Hepatocyte (in vitro differentiated cells): ENCODE data around the gene PRKRA. TPM values are rescaled to one million over a fixed set of nuclear protein-coding genes. Genes with fewer than 3 reads are reported as not detected.
A peak's percentile ranks its signal among the peaks of the same experiment; 100 is the strongest.

Source experiments
- DNase-seq: peaks from one replicate; pipeline ENCODE4 v3.0.0-alpha.2; 2016; ENCODE audit warnings: low spot score
- H2AFZ ChIP-seq: fragments of 200-600 bp; sonication (generic); 2 replicates; pipeline ENCODE4 v1.6.0; 2016; ENCODE audit warnings: antibody characterized with exemption, mild to moderate bottlenecking
- H3K27ac ChIP-seq: fragments of 200-600 bp; sonication (generic); 2 replicates; pipeline ENCODE4 v1.5.1; 2016; ENCODE audit warnings: mild to moderate bottlenecking
- H3K27me3 ChIP-seq: fragments of 200-600 bp; sonication (generic); 2 replicates; pipeline ENCODE4 v1.6.1; 2016
- H3K36me3 ChIP-seq: fragments of 200-600 bp; sonication (generic); replicated peaks from 2 replicates; pipeline ENCODE4 v1.5.1; 2016; ENCODE audit warnings: low read depth; ENCODE audit not compliant: insufficient read depth
- H3K4me1 ChIP-seq: fragments of 200-600 bp; sonication (generic); 2 replicates; pipeline ENCODE4 v1.5.1; 2016; ENCODE audit warnings: mild to moderate bottlenecking, moderate library complexity; ENCODE audit not compliant: insufficient read depth
- H3K4me2 ChIP-seq: fragments of 200-600 bp; sonication (generic); 2 replicates; pipeline ENCODE4 v1.6.0; 2016
- H3K4me3 ChIP-seq: fragments of 200-600 bp; sonication (generic); 2 replicates; pipeline ENCODE4 v1.5.1; 2016; ENCODE audit warnings: mild to moderate bottlenecking
- H3K79me2 ChIP-seq: fragments of 200-600 bp; sonication (generic); 2 replicates; pipeline ENCODE4 v1.6.0; 2017; ENCODE audit warnings: mild to moderate bottlenecking
- H3K9me2 ChIP-seq: fragments of 200-600 bp; sonication (generic); replicated peaks from 2 replicates; pipeline ENCODE4 v1.6.0; 2017; ENCODE audit warnings: mild to moderate bottlenecking; ENCODE audit not compliant: insufficient read depth
- H3K9me3 ChIP-seq: fragments of 200-600 bp; sonication (generic); 2 replicates; pipeline ENCODE4 v1.5.1; 2016; ENCODE audit warnings: low read depth, mild to moderate bottlenecking
- H4K20me1 ChIP-seq: fragments of 200-600 bp; sonication (generic); 2 replicates; pipeline ENCODE4 v1.6.0; 2016; ENCODE audit warnings: mild to moderate bottlenecking; ENCODE audit not compliant: insufficient read depth, poor library complexity, severe bottlenecking
- CTCF ChIP-seq: fragments of 200-600 bp; sonication (generic); IDR thresholded peaks from 2 replicates; pipeline ENCODE4 v1.5.1; 2016; ENCODE audit warnings: antibody characterized with exemption, mild to moderate bottlenecking; ENCODE audit not compliant: poor library complexity
- EZH2 ChIP-seq: fragments of 200-600 bp; sonication (generic); IDR thresholded peaks from 2 replicates; pipeline ENCODE4 v1.6.1; 2016; ENCODE audit warnings: antibody characterized with exemption, mild to moderate bottlenecking, borderline replicate concordance
- EZH2phosphoT487 ChIP-seq: fragments of 200-600 bp; sonication (generic); IDR thresholded peaks from one replicate; pipeline ENCODE4 v1.6.1; 2018; ENCODE audit warnings: antibody characterized with exemption, mild to moderate bottlenecking, low read depth, moderate library complexity; ENCODE audit not compliant: unreplicated experiment, severe bottlenecking
- whole genome bisulfite sequencing: methylation state at CpG from one replicate; pipeline ENCODE4 v1.1.6; 2016; ENCODE audit warnings: low lambda C conversion rate; ENCODE audit errors: missing lambda C conversion rate; 5-methylcytosine and 5-hydroxymethylcytosine counted together
- polyA plus RNA-seq: library from polyadenylated mRNA; unstranded; fragments of >200 nt; fragmentation: Nextera tagmentation; extraction: Ambion mirVana; gene quantifications from 2 replicates; pipeline ENCODE4 v1.2.1, GENCODE V29; 2016
- total RNA-seq: library from RNA; depleted of rRNA; stranded (reverse); fragments of >200 nt; gene quantifications from 2 replicates; pipeline ENCODE4 v1.2.3, GENCODE V29; 2014

PRKRA gene
- total and polyA plus RNA-seq, 2 experiments from 2014 or later: 33.4 to 53.0 TPM

- peaks cover 17% of the 10 kb centered on the region for H4K20me1 ChIP-seq
- no peaks in the 10 kb centered on the region for H3K27me3 ChIP-seq
- H2AFZ ChIP-seq: peak overlapping the region; percentile 98
- peaks cover 20% of the 10 kb centered on the region for H3K4me1 ChIP-seq
- H3K36me3 ChIP-seq: no peaks in the 10 kb centered on the region
- 1% methylated on average over 10 of the region's 10 CpGs for WGBS
- peaks cover 53% of the 10 kb centered on the region for H3K79me2 ChIP-seq
- H3K27ac ChIP-seq: peak overlapping the region; percentile 98
- H3K4me3 ChIP-seq: peak overlapping the region; percentile 84
- H3K9me3 ChIP-seq: no peaks in the 10 kb centered on the region
- H3K4me2 ChIP-seq: peak overlapping the region; percentile 83
- peak; percentile 25 for DNase-seq
- no peaks in the 10 kb centered on the region for H3K9me2 ChIP-seq
- no peak for TF ChIP-seq EZH2
- TF ChIP-seq EZH2phosphoT487: no peak
- TF ChIP-seq CTCF: no peak
These were observed 27.1 kb upstream of the PRKRA start for GRCh38 chr2:178478130-178478438.

- peak overlapping the region; percentile 98 for H3K27ac ChIP-seq
- H3K9me3 ChIP-seq: no peaks in the 10 kb centered on the region
- no peaks in the 10 kb centered on the region for H3K9me2 ChIP-seq
- peak overlapping the region; percentile 84 for H3K4me3 ChIP-seq
- peaks cover 51% of the 10 kb centered on the region for H3K79me2 ChIP-seq
- H2AFZ ChIP-seq: peak overlapping the region; percentile 98
- no peaks in the 10 kb centered on the region for H3K36me3 ChIP-seq
- no peak for DNase-seq
- no peaks in the 10 kb centered on the region for H3K27me3 ChIP-seq
- peaks cover 12% of the 10 kb centered on the region for H4K20me1 ChIP-seq
- TF ChIP-seq EZH2: no peak
- peak overlapping the region; percentile 83 for H3K4me2 ChIP-seq
- WGBS: 11% methylated on average over 3 of the region's 3 CpGs
- H3K4me1 ChIP-seq: peaks cover 20% of the 10 kb centered on the region
These were observed 26.6 kb upstream of the PRKRA start for GRCh38 chr2:178477443-178478129.

GRCh38 chr2:178476477-178476876, 25.5 kb upstream of the PRKRA start:
- H3K4me2 ChIP-seq: peak overlapping the region; percentile 83
- peaks cover 44% of the 10 kb centered on the region for H3K79me2 ChIP-seq

GRCh38 chr2:178474560-178474959, 23.6 kb upstream of the PRKRA start:
- DNase-seq: no peak
- Histone ChIP-seq H3K36me3 (no peaks in the 10 kb centered on the region), H3K4me2 (no peak overlapping the region), H3K79me2 (peaks cover 38% of the 10 kb centered on the region), H3K27ac (no peak overlapping the region), H3K4me3 (no peak overlapping the region), H3K9me3 (no peaks in the 10 kb centered on the region), H3K27me3 (no peaks in the 10 kb centered on the region), H3K9me2 (no peaks in the 10 kb centered on the region), H4K20me1 (no peaks in the 10 kb centered on the region), H3K4me1 (peaks cover 4% of the 10 kb centered on the region), H2AFZ (no peak overlapping the region)
- TF ChIP-seq EZH2phosphoT487: no peak
- no peak for TF ChIP-seq CTCF
- 95% methylated on average over 5 of the region's 5 CpGs for WGBS

More at GRCh38 chr2:178476477-178476876, 25.5 kb upstream of the PRKRA start:
- Histone ChIP-seq H3K4me3 (no peak overlapping the region), H3K4me1 (peaks cover 10% of the 10 kb centered on the region), H2AFZ (no peak overlapping the region), H3K27me3 (no peaks in the 10 kb centered on the region), H3K9me2 (no peaks in the 10 kb centered on the region), H3K36me3 (no peaks in the 10 kb centered on the region), H3K9me3 (no peaks in the 10 kb centered on the region), H4K20me1 (peaks cover 4% of the 10 kb centered on the region), H3K27ac (no peak overlapping the region)
- TF ChIP-seq EZH2: no peak
- DNase-seq: no peak
